Activated T-helper 1 cell treated with anti-CD3 and anti-CD28 coated beads, Interleukin-2, amount 50 U/mL, for 16 hours (primary cell): ENCODE data around the gene SMIM14.
"Not testable (repeated sequence)": the region's sequence is repeated elsewhere in the genome, so short reads cannot be mapped to it uniquely, and the experiment has no call there.

ENCODE experiments used
- DNase-seq, 2 donors: peaks; one replicate each; pipeline ENCODE4 v3.0.0-alpha.2; 2020; ENCODE audit warnings: low read depth in 1 of 2, low spot score in 1 of 2

SMIM14 gene

DNA sequence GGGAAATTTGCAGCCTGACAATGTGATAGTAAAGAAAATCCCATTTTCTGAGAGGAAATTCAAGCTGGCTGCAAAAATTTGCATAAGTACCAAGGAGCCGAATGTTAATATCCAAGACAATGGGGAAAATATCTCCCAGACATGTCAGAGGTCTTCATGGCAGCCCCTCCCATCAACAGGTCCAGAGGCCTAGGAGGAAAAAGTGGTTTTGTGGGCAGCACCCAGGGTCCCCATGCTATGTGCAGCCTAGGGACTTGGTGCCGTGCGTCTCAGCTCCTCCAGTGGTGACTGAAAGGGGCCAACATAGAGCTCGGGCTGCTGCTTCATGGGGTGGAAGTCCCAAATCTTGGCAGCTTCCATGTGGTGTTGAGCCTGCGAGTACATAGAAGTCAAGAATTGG is 105.1 kb downstream of the SMIM14 start:
- no peak for DNase-seq

DNA sequence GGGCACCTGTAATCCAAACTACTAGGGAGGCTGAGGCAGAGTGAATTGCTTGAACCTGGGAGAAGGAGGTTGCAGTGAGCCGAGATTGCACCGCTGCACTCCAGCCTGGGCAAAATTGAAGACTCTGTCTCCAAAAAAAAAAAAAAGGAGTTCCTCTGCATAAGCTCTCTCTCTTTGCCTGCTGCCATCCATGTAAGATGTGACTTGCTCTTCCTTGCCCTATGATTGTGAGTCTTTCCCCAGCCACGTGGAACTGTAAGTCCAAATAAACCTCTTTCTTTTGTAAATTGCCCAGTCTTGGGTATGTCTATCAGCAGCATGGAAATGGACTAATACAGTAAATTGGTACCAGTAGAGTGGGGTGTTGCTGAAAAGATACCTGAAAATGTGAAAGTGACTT is 106.4 kb downstream of the SMIM14 start:
- not testable (repeated sequence) for DNase-seq

DNA sequence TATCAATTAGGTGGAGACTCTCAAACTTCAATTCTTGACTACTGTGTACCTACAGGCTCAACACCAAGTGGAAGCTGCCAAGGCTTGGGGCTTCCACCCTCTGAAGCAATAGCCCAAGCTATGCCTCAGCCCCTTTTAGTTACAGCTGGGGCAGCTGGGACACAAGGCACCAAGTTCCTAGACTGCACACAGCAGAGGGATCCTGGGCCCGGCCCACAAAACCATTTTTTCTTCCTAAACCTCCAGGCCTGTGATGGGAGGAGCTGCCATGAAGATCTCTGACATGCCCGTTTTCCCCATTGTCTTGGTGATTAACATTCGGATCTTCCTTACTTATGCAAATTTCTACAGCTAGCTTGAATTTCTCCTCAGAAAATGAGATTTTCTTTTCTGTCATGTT is 108.0 kb downstream of the SMIM14 start:
- no peak for DNase-seq

DNA sequence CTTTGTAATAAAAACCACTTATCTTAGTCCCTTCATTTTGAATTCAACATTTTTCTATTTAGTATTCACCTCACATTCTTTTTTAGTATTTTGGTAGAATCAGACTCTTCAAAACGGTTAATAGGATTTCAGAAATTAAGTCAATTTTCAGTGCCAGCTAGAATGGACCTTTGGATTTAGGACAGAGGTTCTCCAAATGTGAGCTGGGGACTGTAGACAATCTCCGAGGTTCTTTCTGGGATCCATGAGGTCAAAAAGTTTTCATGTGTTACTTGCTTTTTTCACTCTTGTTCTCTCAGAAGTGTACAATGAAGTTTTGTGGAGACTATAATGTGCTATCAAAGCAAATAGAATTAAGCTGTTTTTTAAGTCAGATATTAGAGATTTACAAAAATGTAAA is 109.1 kb downstream of the SMIM14 start:
- DNase-seq = no peak

DNA sequence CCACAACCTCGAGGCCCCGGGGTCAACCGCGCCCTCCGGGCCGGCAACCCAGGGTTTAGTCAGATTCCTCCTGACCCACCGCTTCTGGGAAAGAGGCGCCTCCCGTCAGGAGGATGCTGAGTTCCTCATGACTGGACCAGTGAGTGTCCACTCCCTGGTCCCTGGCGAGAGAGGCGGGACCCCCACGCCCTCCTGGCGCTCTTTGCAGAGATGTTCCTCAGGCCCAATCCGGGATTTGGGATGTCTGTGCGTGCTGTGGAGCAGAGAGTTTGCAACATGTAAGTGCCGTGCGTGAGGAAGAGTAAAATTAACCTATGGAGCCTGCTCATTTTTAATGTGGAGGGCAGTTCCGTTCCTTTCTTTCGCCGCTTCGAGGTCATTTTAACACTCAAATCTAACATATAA is 110.6 kb downstream of the SMIM14 start:
- no peak for DNase-seq

DNA sequence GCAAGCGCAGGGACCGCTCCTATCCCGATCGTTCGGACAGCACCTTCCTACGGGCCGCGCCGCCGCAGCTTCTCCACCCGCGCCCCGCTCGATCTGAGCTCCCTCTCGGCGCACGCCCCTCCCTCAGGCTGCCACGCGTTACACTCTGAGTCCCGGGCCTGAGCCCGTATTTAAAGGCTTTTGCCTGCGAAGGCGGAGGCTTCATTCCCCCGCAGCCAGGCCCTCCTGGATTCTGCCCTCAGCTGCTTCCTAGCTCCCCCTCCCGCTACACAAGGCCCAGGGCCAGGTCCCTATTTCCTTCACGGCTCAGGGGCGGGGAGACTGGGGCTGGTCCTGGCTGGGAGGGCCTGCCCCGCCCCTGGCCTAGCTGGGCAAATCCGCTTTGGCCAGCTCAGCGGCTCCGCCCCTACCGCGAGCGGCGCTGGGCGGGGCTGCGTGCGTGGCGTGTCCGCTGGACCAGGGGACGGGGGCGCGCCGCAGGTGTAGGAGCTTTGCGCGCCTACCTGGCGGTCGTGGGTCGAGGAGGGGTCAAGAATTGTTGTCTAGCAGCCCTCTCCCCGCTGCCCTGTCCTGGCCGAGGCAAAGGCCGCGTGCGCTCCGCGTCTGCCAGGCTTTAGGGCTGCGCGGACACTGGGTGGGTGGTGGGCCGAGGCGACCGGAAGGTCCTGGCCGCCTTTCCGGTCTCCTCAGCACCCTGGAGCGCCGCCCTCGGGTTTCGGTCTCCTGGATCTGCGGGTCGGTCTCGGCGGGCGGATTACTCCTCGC is 111.2 kb downstream of the SMIM14 start, which contains the start of gene UGDH:
Gene UGDH (minus strand): TSS at position 144 of the 765 bp plus-strand sequence. CDS start 5,927 bp downstream, outside the sequence.
- DNase-seq = peak; percentile 79 to 85

- DNase-seq = no peak
Observed at GRCh38 chr4:39526765-39527295, 111.8 kb downstream of the SMIM14 start.

GRCh38 chr4:39525822-39526690 is 112.6 kb downstream of the SMIM14 start:
- no peak for DNase-seq

DNA sequence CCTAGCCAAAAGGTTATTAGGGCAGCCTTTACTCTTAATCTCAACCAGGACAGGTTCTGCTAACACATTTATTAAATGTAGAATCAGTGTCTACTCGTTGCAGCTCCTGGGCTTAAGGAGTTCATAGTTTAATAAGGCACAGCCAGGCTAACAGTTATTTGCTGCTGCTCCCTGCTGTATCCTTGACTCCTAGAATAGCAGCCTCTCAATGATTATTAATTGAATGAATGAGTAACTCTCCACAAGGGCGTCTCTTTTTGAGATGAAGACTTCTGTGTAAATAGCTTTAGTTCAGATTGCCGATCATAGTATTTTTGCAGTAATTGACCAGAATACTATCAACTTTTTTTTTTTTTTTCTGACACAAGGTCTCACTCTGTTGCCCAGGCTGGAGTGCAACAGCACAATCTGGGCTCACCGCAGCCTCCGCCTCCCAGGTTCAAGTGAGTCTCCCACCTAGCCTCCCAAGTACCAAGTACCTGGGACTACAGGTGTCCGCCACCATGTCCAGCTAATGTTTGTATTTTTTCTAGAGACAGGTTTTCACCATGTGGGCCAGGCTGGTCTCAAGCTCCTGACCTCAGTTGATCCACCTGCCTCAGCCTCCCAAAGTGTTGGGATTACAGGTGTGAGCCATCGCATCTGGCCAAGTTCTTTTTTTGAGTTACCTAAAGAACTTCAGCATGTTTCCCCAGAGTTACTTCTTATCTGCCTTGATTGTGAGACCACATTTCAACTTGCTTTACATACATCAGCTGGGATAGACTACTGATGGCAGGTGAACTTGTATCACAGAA is 114.3 kb downstream of the SMIM14 start:
- DNase-seq = no peak

DNA sequence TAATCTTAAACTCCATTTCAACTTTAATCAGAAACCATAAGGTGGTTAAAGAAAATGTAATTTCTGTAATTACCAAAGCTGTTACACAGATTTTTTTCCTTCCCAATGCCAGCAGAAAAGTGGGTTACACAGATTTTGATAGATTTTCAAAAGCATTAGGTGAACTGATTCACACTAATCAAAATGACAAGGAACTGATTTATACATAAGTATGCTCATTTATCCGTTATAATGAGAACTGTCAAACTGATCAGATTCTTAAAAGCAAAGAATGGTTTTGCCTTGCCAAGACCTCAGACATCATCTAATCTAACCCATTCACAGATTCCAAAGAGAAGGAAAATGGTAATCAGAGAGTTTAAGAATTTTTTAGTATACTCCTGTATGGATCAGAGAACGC is 116.6 kb downstream of the SMIM14 start:
- DNase-seq = no peak

DNA sequence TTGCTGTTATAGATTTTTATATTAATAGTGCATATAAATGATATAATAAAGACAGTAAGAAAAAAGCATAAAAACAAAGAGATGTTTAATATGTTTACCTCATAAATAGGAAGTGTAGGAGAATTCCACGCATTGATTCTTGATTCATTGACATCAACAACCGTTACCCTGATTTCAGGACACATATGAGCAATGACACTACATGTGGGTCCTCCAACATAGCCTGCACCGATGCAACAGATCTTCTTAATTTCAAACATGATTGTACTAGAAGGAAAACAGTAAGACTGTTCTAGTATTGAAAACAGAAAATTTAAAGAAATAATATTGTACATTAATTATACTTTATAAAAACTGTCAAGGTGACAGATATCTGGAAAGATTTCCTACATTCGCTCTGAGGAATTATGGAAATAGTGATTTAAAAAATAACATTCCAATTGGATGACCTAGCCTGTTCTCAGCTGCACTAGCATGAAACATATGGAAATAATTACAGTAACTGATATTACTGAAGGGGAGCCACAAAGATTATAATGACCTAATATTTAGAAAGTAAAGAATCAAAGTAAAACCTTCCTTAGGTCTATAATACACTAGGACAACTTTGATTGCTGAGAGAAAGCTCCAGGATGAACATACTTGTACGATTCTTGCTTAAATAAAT is 117.3 kb downstream of the SMIM14 start:
- no peak for DNase-seq

- no peak for DNase-seq
Observed at GRCh38 chr4:39518484-39518883, 120.2 kb downstream of the SMIM14 start.

DNA sequence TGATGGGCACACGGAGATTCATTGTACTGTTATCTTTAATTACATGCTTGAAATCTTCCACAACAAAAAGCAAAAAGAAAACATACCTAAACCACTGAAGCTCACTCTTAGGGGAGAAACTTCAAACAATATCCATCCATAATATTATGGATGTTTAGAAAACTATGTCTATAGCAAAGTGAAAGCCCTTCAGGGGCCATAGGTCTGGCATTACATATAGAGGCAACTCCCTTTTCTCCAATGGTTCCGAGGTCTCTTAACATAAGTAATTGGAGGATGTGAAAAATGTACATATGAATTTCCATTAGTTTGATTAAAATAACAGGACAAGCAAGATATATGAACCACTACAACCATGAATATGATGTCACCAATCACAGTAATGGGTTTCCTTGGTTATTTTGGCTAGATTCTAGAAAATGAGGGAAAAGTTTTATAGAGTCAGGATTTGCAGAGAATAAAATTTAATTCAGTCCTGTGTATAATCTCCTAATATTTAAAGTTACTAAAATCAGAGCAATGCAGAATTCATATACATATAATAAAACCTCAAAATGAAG is 122.2 kb downstream of the SMIM14 start:
- no peak for DNase-seq

GRCh38 chr4:39515669-39516401 is 122.8 kb downstream of the SMIM14 start:
- not testable (repeated sequence) for DNase-seq

- DNase-seq = no peak
Observed at GRCh38 chr4:39514888-39515401, 123.7 kb downstream of the SMIM14 start.

- DNase-seq = not testable (repeated sequence)
Observed at GRCh38 chr4:39514266-39514665, 124.4 kb downstream of the SMIM14 start.

DNA sequence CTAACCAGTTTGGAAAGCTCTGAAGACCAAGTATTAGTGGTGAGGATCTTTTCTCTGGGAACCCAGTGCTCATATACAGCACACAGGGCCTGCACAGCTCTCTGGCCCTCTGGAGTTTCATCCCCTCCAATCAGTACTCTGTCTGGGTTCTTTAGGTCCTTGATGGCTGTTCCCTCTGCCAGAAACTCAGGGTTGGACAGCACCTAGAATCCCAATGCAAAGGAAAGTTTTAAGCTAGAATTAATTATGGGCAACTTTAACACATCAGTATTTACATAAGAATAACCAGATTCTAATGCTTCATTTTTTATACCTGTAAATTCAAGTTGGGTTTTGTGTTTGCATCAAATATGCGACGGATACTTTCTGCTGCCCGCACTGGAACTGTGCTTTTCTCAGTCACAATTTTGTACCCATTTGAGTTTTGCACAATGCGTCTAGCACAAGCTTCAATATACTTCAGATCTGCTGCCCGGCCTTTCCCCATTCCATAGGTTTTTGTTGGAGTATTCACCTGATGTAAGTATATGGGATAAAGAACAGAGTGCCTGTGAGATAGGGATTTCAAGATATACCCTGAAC is 128.2 kb downstream of the SMIM14 start:
- no peak for DNase-seq

- DNase-seq = no peak
Observed at GRCh38 chr4:39505581-39505980, 133.1 kb downstream of the SMIM14 start.

- DNase-seq = no peak
Observed at GRCh38 chr4:39504538-39504937, 134.1 kb downstream of the SMIM14 start.
